HL-60 (cell line): Measurements from ENCODE around the gene BRSK1.

Experiments used
- DNase-seq, 2 experiments: peaks; one replicate each; pipeline ENCODE4 v3.0.0-alpha.2; 2010 to 2020; ENCODE audit warnings: low read depth in 1 of 2, low spot score in 1 of 2
- H3K27ac ChIP-seq: fragments of 250-450 bp; sonication (Bioruptor Pico); replicated peaks from 2 replicates; pipeline ENCODE4 v1.5.1; 2020; ENCODE audit warnings: mild to moderate bottlenecking, moderate library complexity
- H3K27me3 ChIP-seq: fragments of 250-450 bp; sonication (Bioruptor Pico); 2 replicates; pipeline ENCODE4 v1.5.1; 2021; ENCODE audit warnings: mild to moderate bottlenecking, moderate library complexity; ENCODE audit not compliant: insufficient read depth, poor library complexity, severe bottlenecking
- H3K4me3 ChIP-seq: replicated peaks from 2 replicates; pipeline ENCODE4 v1.5.1; 2011; ENCODE audit warnings: mild to moderate bottlenecking, control low read depth, low read length; ENCODE audit not compliant: insufficient read depth
- GABPA ChIP-seq: IDR thresholded peaks from 2 replicates; pipeline ENCODE4 v1.6.1; 2012; ENCODE audit warnings: low read depth
- POLR2AphosphoS5 ChIP-seq: IDR thresholded peaks from 2 replicates; pipeline ENCODE4 v1.6.1; 2012; ENCODE audit warnings: low read depth
- SPI1 ChIP-seq: IDR thresholded peaks from 2 replicates; pipeline ENCODE4 v1.6.1; 2012; ENCODE audit warnings: low read depth, mild to moderate bottlenecking, borderline replicate concordance
- long read RNA-seq: library from polyadenylated mRNA; unstranded; transcript quantifications from one replicate; pipeline ENCODE4 v2.0.0, GENCODE V29; 2020
- TF ChIP-seq, protein P1 (sequence below): IDR thresholded peaks from one replicate; pipeline ENCODE4 v1.5.1; 2011; ENCODE audit warnings: low read length, control low read depth, inconsistent platforms; ENCODE audit not compliant: insufficient read depth
- TF ChIP-seq, protein P2 (sequence below): IDR thresholded peaks from 2 replicates; pipeline ENCODE4 v1.6.1; 2012; ENCODE audit warnings: low read depth; ENCODE audit not compliant: insufficient replicate concordance

BRSK1 gene
- long read RNA-seq = 0 reads

DNA sequence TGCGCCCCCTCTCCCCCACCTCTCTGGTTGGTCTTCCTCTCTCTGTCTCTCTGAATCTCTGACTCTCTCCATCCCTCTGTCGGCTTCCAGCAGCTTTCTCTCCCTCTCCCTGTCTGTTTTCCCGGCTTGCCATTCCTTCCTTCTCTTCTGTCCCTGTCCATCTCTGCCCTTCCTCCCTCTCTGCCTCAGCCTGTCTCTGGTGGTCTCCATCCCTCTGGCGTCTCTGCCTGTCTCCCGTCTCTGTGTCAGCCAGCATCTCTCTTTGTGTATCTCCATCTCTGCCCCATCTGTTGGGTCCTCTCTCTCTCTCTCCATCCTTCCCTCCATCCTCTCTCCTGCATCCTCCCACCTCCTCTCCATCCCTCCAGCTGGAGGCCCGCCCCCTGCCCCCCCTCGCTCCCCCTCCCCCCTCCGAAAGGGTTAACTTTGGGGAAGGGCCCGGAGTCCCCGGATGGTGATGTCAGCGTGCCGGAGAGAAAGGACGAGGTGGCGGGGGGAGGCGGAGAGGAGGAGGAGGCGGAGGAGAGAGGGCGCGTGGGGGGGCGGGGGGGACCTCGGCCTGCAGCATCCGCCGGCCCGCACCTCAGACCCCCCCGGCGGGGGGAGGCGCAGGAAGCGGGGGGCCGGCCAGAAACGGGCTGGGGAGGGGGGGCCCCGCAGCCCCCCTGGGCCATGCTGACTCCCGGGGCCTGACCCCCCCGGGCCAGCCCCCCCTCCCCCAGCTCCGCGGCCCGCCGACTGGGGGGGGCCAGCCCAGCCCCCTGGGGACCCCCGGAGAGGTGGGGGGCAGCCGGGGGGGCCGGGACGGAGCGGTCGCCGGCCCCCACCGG is at the start of gene BRSK1:
Gene BRSK1, plus strand, starts transcription at position 450 of the 830 bp plus-strand sequence. CDS start 446 bp downstream, outside the sequence.
- no peak for DNase-seq
- no peak within 1 kb of the TSS for H3K27ac ChIP-seq
- TF ChIP-seq GABPA = no peak
- TF ChIP-seq, protein P1, sequence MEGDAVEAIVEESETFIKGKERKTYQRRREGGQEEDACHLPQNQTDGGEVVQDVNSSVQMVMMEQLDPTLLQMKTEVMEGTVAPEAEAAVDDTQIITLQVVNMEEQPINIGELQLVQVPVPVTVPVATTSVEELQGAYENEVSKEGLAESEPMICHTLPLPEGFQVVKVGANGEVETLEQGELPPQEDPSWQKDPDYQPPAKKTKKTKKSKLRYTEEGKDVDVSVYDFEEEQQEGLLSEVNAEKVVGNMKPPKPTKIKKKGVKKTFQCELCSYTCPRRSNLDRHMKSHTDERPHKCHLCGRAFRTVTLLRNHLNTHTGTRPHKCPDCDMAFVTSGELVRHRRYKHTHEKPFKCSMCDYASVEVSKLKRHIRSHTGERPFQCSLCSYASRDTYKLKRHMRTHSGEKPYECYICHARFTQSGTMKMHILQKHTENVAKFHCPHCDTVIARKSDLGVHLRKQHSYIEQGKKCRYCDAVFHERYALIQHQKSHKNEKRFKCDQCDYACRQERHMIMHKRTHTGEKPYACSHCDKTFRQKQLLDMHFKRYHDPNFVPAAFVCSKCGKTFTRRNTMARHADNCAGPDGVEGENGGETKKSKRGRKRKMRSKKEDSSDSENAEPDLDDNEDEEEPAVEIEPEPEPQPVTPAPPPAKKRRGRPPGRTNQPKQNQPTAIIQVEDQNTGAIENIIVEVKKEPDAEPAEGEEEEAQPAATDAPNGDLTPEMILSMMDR = no peak
- TF ChIP-seq SPI1 = no peak
- TF ChIP-seq POLR2AphosphoS5 = no peak
- TF ChIP-seq, protein P2, sequence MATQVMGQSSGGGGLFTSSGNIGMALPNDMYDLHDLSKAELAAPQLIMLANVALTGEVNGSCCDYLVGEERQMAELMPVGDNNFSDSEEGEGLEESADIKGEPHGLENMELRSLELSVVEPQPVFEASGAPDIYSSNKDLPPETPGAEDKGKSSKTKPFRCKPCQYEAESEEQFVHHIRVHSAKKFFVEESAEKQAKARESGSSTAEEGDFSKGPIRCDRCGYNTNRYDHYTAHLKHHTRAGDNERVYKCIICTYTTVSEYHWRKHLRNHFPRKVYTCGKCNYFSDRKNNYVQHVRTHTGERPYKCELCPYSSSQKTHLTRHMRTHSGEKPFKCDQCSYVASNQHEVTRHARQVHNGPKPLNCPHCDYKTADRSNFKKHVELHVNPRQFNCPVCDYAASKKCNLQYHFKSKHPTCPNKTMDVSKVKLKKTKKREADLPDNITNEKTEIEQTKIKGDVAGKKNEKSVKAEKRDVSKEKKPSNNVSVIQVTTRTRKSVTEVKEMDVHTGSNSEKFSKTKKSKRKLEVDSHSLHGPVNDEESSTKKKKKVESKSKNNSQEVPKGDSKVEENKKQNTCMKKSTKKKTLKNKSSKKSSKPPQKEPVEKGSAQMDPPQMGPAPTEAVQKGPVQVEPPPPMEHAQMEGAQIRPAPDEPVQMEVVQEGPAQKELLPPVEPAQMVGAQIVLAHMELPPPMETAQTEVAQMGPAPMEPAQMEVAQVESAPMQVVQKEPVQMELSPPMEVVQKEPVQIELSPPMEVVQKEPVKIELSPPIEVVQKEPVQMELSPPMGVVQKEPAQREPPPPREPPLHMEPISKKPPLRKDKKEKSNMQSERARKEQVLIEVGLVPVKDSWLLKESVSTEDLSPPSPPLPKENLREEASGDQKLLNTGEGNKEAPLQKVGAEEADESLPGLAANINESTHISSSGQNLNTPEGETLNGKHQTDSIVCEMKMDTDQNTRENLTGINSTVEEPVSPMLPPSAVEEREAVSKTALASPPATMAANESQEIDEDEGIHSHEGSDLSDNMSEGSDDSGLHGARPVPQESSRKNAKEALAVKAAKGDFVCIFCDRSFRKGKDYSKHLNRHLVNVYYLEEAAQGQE = no peak
- no peak within 1 kb of the TSS for H3K4me3 ChIP-seq
- peaks cover 3% of the 10 kb centered on the region for H3K27me3 ChIP-seq

DNA sequence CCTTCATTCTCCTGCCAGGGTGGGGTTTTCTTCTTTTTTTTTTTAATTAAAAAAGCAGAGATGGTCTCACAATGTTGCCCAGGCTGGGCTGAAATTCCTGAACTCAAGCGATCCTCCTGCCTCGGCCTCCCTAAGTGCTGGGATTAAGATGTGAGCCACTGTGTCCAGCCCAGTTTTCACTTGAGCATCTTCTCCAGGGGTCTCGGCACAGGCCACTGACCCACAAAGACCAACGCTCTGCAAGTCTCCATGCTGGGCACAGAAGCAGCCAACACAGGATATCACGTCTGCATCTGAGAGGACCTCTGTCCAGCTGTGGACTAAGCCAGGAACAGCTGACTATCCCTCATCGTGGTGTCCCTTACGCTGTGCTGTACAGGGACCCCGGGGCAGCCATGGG is 45.8 kb upstream of the BRSK1 start:
- Histone ChIP-seq H3K27ac (no peak overlapping the region), H3K27me3 (no peaks in the 10 kb centered on the region), H3K4me3 (no peak overlapping the region)
- TF ChIP-seq GABPA (no peak), SPI1 (no peak), POLR2AphosphoS5 (no peak)
- TF ChIP-seq, protein P2 = no peak
- TF ChIP-seq, protein P1 = no peak
- no peak for DNase-seq

DNA sequence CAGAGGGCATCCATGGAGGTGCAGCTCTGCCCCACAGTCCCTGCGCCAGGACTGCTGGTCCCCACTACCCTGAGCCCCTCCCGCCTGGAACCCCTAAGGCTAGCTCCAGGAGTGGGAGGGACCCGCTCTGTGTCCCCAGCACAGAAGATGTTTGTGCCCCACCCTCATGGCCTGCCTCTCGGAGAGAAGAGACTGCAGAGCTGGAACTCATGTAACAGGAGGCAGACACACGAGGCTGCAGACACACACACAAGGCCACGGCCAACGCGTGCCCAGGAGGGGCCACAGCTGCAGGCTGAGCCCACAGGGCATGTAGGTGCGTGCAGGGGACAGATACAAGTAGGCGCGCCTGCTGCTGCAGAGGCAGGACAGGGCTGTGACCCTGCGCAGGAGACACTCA is 44.8 kb upstream of the BRSK1 start:
- DNase-seq = no peak
- Histone ChIP-seq H3K27ac (no peak overlapping the region), H3K4me3 (no peak overlapping the region), H3K27me3 (no peaks in the 10 kb centered on the region)
- TF ChIP-seq, protein P1 = no peak
- no peak for TF ChIP-seq SPI1
- no peak for TF ChIP-seq POLR2AphosphoS5
- no peak for TF ChIP-seq GABPA
- TF ChIP-seq, protein P2 = no peak
